ENCODE data around the gene HNRNPUL2. TPM values are rescaled to one million over a fixed set of nuclear protein-coding genes. Genes with fewer than 3 reads are reported as not detected.

Gene HNRNPUL2
- total RNA-seq, 2 experiments from 2014 or later = 8.3 to 59.2 TPM

DNA sequence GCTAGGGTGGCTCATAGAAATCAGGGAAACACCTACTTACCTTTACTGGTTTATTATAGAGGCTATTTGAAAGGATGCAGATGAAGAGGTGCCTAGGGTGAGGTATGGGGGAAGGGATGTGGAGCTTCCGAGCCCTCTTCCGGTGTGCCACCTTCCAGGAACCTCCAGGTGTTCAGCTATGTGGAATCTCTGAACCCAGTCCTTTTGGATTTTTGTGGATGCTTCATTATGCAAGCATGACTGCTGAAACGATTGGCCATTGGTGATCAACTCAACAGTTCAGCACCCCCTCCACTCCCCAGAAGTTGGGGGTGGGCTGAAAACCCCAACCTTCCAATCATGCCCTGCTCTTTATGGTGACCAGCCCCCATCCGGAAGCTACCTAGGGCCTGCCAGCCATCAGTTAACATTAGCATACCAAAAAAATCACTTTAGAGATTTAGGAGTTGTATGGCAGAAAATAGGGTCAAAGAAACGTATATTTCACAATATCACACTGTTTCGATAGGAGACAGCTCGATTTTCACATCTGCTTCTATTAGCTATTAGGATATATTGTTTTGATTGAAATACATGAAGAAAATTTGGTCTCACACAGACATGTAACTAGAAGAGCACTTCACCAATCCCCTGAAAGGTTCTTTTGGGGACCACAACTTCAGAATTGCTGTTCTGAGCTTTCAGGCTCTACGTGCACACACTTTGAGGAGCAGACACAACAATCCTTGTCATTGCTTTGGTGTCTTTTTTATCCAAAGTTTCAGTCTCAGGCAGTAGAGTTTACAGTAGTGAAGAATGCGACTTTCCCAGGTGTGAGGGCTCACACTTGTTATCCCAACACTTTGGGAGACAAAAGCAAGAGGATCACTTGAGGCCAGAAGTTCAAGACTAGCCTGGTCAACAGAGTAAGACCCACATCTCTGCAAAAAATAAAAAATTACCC, 30.9 kb upstream of the HNRNPUL2 start:
- Histone ChIP-seq H4K20me1 (ENCODE audit: insufficient read depth, low read length) (no peaks in the 10 kb centered on the region), H3K27ac (ENCODE audit: low read depth, low read length, poor library complexity, severe bottlenecking) (no peak overlapping the region), H3K4me1 (ENCODE audit: insufficient read depth, low read length, poor library complexity, severe bottlenecking) (peaks cover 27% of the 10 kb centered on the region), H3K9me3 (ENCODE audit: low read length) (no peaks in the 10 kb centered on the region), H2AFZ (ENCODE audit: low read length) (peak overlapping the region; percentile 1; the same call in 1 of the 2 replicates), H3K79me2 (ENCODE audit: insufficient read depth, low read depth, low read length) (peaks cover 17% of the 10 kb centered on the region; the same call in 1 of the 2 replicates), H3K4me2 (ENCODE audit: low read length) (no peak overlapping the region), H3K4me3 (ENCODE audit: low read depth, low read length, poor library complexity, severe bottlenecking) (no peak overlapping the region), H3K9me2 (ENCODE audit: insufficient read depth, low read length) (no peaks in the 10 kb centered on the region), H3K36me3 (ENCODE audit: insufficient read depth, low read length) (peaks cover 5% of the 10 kb centered on the region; the same call in 1 of the 2 replicates)
- intact Hi-C loops (cut with micrococcal nuclease; ENCODE audit: unreplicated experiment) = no loop called here
- ChIA-PET CTCF (ENCODE audit: unreplicated experiment) (interaction anchor here (0.5 kb wide), 2 partner anchors 72 to 213 kb away, joined by 9 to 13 read pairs; no protein-coding TSS in a partner anchor), POLR2A (interaction anchor here (0.6 to 1.4 kb wide), 4 partner anchors 10 to 99 kb away, joined by 3 to 8 read pairs (median 4); partner anchors contain the start of gene TAF6L)
- TF ChIP-seq EZH2phosphoT487 (IDR thresholded peaks at IDR 0.05; ENCODE audit: borderline replicate concordance, low read depth, low read length) = no peak
- TF ChIP-seq, protein P1, sequence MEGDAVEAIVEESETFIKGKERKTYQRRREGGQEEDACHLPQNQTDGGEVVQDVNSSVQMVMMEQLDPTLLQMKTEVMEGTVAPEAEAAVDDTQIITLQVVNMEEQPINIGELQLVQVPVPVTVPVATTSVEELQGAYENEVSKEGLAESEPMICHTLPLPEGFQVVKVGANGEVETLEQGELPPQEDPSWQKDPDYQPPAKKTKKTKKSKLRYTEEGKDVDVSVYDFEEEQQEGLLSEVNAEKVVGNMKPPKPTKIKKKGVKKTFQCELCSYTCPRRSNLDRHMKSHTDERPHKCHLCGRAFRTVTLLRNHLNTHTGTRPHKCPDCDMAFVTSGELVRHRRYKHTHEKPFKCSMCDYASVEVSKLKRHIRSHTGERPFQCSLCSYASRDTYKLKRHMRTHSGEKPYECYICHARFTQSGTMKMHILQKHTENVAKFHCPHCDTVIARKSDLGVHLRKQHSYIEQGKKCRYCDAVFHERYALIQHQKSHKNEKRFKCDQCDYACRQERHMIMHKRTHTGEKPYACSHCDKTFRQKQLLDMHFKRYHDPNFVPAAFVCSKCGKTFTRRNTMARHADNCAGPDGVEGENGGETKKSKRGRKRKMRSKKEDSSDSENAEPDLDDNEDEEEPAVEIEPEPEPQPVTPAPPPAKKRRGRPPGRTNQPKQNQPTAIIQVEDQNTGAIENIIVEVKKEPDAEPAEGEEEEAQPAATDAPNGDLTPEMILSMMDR (conservative IDR thresholded peaks at IDR 0.05; ENCODE audit: low read length) = no peak
- no peak for DNase-seq (ENCODE audit: low spot score)
- BruUV-seq (replicated peaks) = no TSS peak

DNA sequence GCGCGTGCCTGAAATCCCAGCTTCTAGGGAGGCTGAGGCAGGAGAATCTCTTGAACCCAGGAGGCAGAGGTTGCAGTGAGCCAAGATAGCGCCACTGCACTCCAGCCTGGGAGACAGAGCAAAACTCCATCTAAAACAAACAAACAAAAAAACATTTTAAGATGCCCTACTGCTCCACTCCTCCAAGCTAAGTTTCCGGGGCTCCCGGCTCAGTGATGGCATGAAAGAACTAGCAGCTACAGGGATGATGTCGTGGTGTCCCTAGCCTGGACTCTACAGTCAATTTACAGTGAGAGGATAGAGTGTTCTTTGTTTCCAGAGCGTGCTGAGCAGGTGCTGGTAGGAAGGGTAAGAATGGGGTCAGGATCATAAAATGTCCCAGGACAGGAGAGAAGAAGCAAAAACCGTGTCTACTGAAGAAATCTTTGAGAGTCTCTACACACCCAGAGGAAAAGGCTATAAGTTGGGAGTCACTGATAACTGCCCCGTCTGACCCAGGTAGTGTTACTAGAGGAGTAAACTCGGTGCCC, 27.9 kb upstream of the HNRNPUL2 start:
- Histone ChIP-seq H3K4me2 (ENCODE audit: low read length) (peak overlapping the region; percentile 63), H3K9me3 (ENCODE audit: low read length) (no peaks in the 10 kb centered on the region), H3K4me3 (ENCODE audit: low read depth, low read length, poor library complexity, severe bottlenecking) (peak overlapping the region; percentile 71), H3K27ac (ENCODE audit: low read depth, low read length, poor library complexity, severe bottlenecking) (no peak overlapping the region), H2AFZ (ENCODE audit: low read length) (no peak overlapping the region), H3K36me3 (ENCODE audit: insufficient read depth, low read length) (no peaks in the 10 kb centered on the region), H3K79me2 (ENCODE audit: insufficient read depth, low read depth, low read length) (no peaks in the 10 kb centered on the region), H3K4me1 (ENCODE audit: insufficient read depth, low read length, poor library complexity, severe bottlenecking) (peaks cover 20% of the 10 kb centered on the region), H4K20me1 (ENCODE audit: insufficient read depth, low read length) (no peaks in the 10 kb centered on the region), H3K9me2 (ENCODE audit: insufficient read depth, low read length) (no peaks in the 10 kb centered on the region)
- intact Hi-C loops (cut with micrococcal nuclease; ENCODE audit: unreplicated experiment) = no loop called here
- TF ChIP-seq, protein P1 (conservative IDR thresholded peaks at IDR 0.05; ENCODE audit: low read length) = no peak
- no peak for TF ChIP-seq EZH2phosphoT487 (IDR thresholded peaks at IDR 0.05; ENCODE audit: borderline replicate concordance, low read depth, low read length)
- ChIA-PET POLR2A (interaction anchor here (1.0 kb wide), 1 partner anchor 100 kb away, joined by 8 read pairs; no protein-coding TSS in a partner anchor), CTCF (ENCODE audit: unreplicated experiment) (no interaction called here)
- no TSS peak for BruUV-seq (replicated peaks)
- DNase-seq (ENCODE audit: low spot score) = no peak
